ENCODE data around the gene FZD4. TPM values are rescaled to one million over a fixed set of nuclear protein-coding genes. Genes with fewer than 3 reads are reported as not detected.

The FZD4 gene
- polyA plus RNA-seq, 3 donors, result 0.05 TPM; not detected in 2

- DNase-seq, result no peak
- Mint-ChIP-seq H3K4me3 (no peak overlapping the region), H3K27ac (no peak overlapping the region), H3K9me3 (peaks cover 0 to 2% (median 0%) of the 10 kb centered on the region in 7 donors), H3K27me3 (ENCODE audit: low read depth in 3 of 3) (peaks cover 0 to 1% (median 0%) of the 10 kb centered on the region in 3 donors), H3K4me1 (peaks cover 5% of the 10 kb centered on the region), H3K36me3 (no peaks in the 10 kb centered on the region)
- Histone ChIP-seq H3K27ac (ENCODE audit: low read depth in 1 of 2, low read length in 2 of 2) (no peak overlapping the region), H3K36me3 (replicated peaks in 1 of 2; ENCODE audit: control insufficient read depth in 1 of 2, insufficient read depth in 2 of 2, low read length in 2 of 2) (no peaks in the 10 kb centered on the region), H3K4me2 (replicated peaks; ENCODE audit: extremely low read depth, low read length, poor library complexity, severe bottlenecking) (no peak overlapping the region), H3K9me3 (replicated peaks in 1 of 2; ENCODE audit: control insufficient read depth in 1 of 2, insufficient read depth in 1 of 2, low read length in 2 of 2) (no peaks in the 10 kb centered on the region), H2AFZ (ENCODE audit: insufficient read depth, low read depth, low read length, poor library complexity, severe bottlenecking) (no peak overlapping the region), H3K27me3 (ENCODE audit: control insufficient read depth in 2 of 2, insufficient read depth in 2 of 2, low read length in 2 of 2) (no peaks in the 10 kb centered on the region), H3K79me2 (ENCODE audit: insufficient read depth, low read length) (no peaks in the 10 kb centered on the region), H3K4me3 (replicated peaks in 1 of 3; ENCODE audit: low read depth in 2 of 3, low read length in 3 of 3) (no peak overlapping the region), H3K4me1 (ENCODE audit: control insufficient read depth in 1 of 2, insufficient read depth in 2 of 2, low read length in 2 of 2) (no peaks in the 10 kb centered on the region), H3K9ac (ENCODE audit: insufficient read depth, low read length, poor library complexity, severe bottlenecking) (no peak overlapping the region), H4K20me1 (ENCODE audit: insufficient read depth, low read length) (no peaks in the 10 kb centered on the region)
- no peak for TF ChIP-seq CTCF (IDR thresholded peaks at IDR 0.05)
- no CpG with 5 or more reads among the region's 3 CpGs for WGBS (ENCODE audit: insufficient coverage)
- intact Hi-C loops (cut with micrococcal nuclease), result loop anchor here (5.0 kb wide), 2 partner anchors 357 to 487 kb away; no protein-coding TSS in a partner anchor
Observed at GRCh38 chr11:86934926-86935579, 20.1 kb downstream of the FZD4 start.

GRCh38 chr11:86934582-86934900 is 20.7 kb downstream of the FZD4 start:
- Histone ChIP-seq H3K79me2 (ENCODE audit: insufficient read depth, low read length) (no peaks in the 10 kb centered on the region), H3K4me3 (replicated peaks in 1 of 3; ENCODE audit: low read depth in 2 of 3, low read length in 3 of 3) (no peak overlapping the region), H2AFZ (ENCODE audit: insufficient read depth, low read depth, low read length, poor library complexity, severe bottlenecking) (no peak overlapping the region), H3K9me3 (replicated peaks in 1 of 2; ENCODE audit: control insufficient read depth in 1 of 2, insufficient read depth in 1 of 2, low read length in 2 of 2) (no peaks in the 10 kb centered on the region), H4K20me1 (ENCODE audit: insufficient read depth, low read length) (no peaks in the 10 kb centered on the region), H3K27me3 (ENCODE audit: control insufficient read depth in 2 of 2, insufficient read depth in 2 of 2, low read length in 2 of 2) (no peaks in the 10 kb centered on the region), H3K36me3 (replicated peaks in 1 of 2; ENCODE audit: control insufficient read depth in 1 of 2, insufficient read depth in 2 of 2, low read length in 2 of 2) (no peaks in the 10 kb centered on the region), H3K9ac (ENCODE audit: insufficient read depth, low read length, poor library complexity, severe bottlenecking) (no peak overlapping the region), H3K27ac (ENCODE audit: low read depth in 1 of 2, low read length in 2 of 2) (no peak overlapping the region), H3K4me1 (ENCODE audit: control insufficient read depth in 1 of 2, insufficient read depth in 2 of 2, low read length in 2 of 2) (no peaks in the 10 kb centered on the region), H3K4me2 (replicated peaks; ENCODE audit: extremely low read depth, low read length, poor library complexity, severe bottlenecking) (no peak overlapping the region)
- H3K4me3 Mint-ChIP-seq, result no peak overlapping the region
- peaks cover 5% of the 10 kb centered on the region for H3K4me1 Mint-ChIP-seq
- H3K27me3 Mint-ChIP-seq (ENCODE audit: low read depth in 3 of 3), result peaks cover 0 to 1% (median 0%) of the 10 kb centered on the region in 3 donors
- peaks cover 0 to 2% (median 0%) of the 10 kb centered on the region in 7 donors for H3K9me3 Mint-ChIP-seq
- DNase-seq, result no peak
- no peak overlapping the region for H3K27ac Mint-ChIP-seq
- intact Hi-C loops (cut with micrococcal nuclease), result no loop called here
- no peak for TF ChIP-seq CTCF (IDR thresholded peaks at IDR 0.05)
- no peaks in the 10 kb centered on the region for H3K36me3 Mint-ChIP-seq
